Measurements from ENCODE around the gene ANKRD40.

The ANKRD40 gene

DNA sequence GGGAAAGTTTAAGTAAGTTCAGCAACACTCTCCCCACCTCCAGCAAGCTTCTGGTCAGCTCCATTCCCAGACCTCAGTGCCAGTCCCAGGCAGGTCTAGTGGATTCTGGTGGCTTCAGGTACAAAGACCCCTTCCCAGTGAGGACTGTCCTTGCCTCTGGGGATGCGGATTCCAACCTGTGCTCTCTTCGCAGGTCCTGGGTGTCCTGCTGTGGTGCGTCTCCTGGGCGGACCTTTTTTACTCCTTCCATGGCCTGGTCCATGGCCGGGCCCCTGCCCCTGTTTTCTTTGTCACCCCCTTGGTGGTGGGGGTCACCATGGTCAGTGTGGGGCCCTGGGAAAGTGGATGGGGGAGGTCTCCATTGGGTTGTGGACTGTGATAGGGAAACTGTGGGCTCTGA lies 51.2 kb downstream of the ANKRD40 start:
- H3K4me3 ChIP-seq (ENCODE audit: low read depth, low read length): no peak overlapping the region
- H3K4me2 ChIP-seq (ENCODE audit: low read length): no peak overlapping the region
- TF ChIP-seq, protein P1, sequence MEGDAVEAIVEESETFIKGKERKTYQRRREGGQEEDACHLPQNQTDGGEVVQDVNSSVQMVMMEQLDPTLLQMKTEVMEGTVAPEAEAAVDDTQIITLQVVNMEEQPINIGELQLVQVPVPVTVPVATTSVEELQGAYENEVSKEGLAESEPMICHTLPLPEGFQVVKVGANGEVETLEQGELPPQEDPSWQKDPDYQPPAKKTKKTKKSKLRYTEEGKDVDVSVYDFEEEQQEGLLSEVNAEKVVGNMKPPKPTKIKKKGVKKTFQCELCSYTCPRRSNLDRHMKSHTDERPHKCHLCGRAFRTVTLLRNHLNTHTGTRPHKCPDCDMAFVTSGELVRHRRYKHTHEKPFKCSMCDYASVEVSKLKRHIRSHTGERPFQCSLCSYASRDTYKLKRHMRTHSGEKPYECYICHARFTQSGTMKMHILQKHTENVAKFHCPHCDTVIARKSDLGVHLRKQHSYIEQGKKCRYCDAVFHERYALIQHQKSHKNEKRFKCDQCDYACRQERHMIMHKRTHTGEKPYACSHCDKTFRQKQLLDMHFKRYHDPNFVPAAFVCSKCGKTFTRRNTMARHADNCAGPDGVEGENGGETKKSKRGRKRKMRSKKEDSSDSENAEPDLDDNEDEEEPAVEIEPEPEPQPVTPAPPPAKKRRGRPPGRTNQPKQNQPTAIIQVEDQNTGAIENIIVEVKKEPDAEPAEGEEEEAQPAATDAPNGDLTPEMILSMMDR (IDR thresholded peaks at IDR 0.05): no peak
- H2AFZ ChIP-seq: no peak overlapping the region
- no peak overlapping the region for H3K9ac ChIP-seq
- H3K79me2 ChIP-seq: no peaks in the 10 kb centered on the region
- no peaks in the 10 kb centered on the region for H3K9me3 ChIP-seq (ENCODE audit: control insufficient read depth, low read length)
- peaks cover 25% of the 10 kb centered on the region for H3K4me1 ChIP-seq
- no peaks in the 10 kb centered on the region for H3K36me3 ChIP-seq (ENCODE audit: control insufficient read depth, insufficient read depth, low read length)
- no peaks in the 10 kb centered on the region for H3K27me3 ChIP-seq (ENCODE audit: control insufficient read depth, insufficient read depth, low read length)
- no peak overlapping the region for H3K27ac ChIP-seq

GRCh38 chr17:50653738-50654137 lies 54.0 kb downstream of the ANKRD40 start:
- no peaks in the 10 kb centered on the region for H3K27me3 ChIP-seq (ENCODE audit: control insufficient read depth, insufficient read depth, low read length)
- no peaks in the 10 kb centered on the region for H3K79me2 ChIP-seq
- peak overlapping the region; percentile 34 for H2AFZ ChIP-seq
- no peak overlapping the region for H3K4me3 ChIP-seq (ENCODE audit: low read depth, low read length)
- no peak overlapping the region for H3K4me2 ChIP-seq (ENCODE audit: low read length)
- no peaks in the 10 kb centered on the region for H3K4me1 ChIP-seq
- no peak overlapping the region for H3K27ac ChIP-seq
- H3K9me3 ChIP-seq (ENCODE audit: control insufficient read depth, low read length): no peaks in the 10 kb centered on the region
- TF ChIP-seq, protein P1 (IDR thresholded peaks at IDR 0.05): no peak
- H3K9ac ChIP-seq: no peak overlapping the region
- no peaks in the 10 kb centered on the region for H3K36me3 ChIP-seq (ENCODE audit: control insufficient read depth, insufficient read depth, low read length)

DNA sequence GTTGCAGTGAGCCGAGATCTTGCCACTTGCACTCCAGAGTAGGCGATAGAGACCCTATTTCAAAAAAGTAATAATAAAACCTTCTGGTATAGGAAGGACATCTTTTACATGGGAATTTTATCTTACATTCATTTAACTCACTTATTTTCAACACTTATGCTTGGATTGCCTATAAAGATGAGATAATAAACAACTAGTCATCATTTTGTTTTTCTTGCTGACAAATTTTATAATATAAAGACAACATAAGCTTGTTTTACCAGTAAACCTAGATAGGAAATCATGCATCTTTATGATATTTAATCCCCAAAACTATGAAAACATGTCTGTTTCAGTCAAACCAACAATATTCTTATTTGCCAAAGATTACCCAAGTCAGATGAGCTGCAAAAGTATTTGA lies 56.1 kb downstream of the ANKRD40 start:
- Histone ChIP-seq H2AFZ (no peak overlapping the region), H3K4me3 (ENCODE audit: low read depth, low read length) (no peak overlapping the region), H3K36me3 (ENCODE audit: control insufficient read depth, insufficient read depth, low read length) (no peaks in the 10 kb centered on the region), H3K27me3 (ENCODE audit: control insufficient read depth, insufficient read depth, low read length) (no peaks in the 10 kb centered on the region), H3K4me2 (ENCODE audit: low read length) (no peak overlapping the region), H3K9me3 (ENCODE audit: control insufficient read depth, low read length) (no peaks in the 10 kb centered on the region), H3K9ac (no peak overlapping the region), H3K79me2 (no peaks in the 10 kb centered on the region), H3K27ac (no peak overlapping the region), H3K4me1 (no peaks in the 10 kb centered on the region)
- TF ChIP-seq, protein P1 (IDR thresholded peaks at IDR 0.05): no peak

DNA sequence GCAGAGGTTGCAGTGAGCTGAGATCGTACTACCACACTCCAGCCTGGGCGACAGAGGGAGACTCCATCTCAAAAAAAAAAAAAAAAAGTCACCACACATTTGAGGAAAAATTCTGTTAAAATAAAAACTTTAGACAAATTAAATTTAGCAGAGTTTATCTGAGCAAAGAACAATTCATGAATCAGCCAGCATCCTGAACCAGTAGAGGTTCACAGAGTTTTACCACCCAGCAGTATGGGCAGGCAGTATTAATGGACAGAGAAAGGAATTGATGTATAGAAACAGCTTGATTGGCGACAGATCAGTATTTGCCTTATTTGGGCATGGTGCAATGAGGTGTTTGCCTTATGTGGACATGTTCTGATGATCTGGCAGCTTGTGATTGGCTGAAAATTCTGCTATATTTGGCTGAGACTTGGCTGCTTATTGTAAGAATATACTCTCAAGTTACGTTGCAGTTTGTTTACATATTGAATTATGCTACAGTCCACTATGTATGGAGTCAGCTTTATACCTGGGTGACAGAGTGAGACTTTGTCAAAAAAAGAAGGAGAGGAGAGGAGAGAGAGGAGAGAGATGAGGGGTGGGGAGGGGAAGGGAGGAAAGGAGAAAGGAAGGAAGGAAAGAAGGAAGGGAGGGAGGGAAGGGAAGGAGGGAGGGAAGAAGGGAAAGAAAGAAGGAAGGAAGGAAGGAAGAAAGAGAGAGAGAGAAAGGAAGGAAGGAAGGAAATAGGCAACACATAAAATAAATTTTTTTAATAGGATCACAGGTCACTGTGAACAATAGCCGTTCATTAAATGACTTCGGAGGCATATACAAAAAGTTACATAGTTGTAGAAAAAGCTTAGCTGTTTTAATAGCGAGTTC lies 58.4 kb downstream of the ANKRD40 start:
- H3K4me1 ChIP-seq: no peaks in the 10 kb centered on the region
- H3K79me2 ChIP-seq: peaks cover 4% of the 10 kb centered on the region
- no peak overlapping the region for H3K4me3 ChIP-seq (ENCODE audit: low read depth, low read length)
- H3K36me3 ChIP-seq (ENCODE audit: control insufficient read depth, insufficient read depth, low read length): no peaks in the 10 kb centered on the region
- TF ChIP-seq, protein P1 (IDR thresholded peaks at IDR 0.05): no peak
- no peak overlapping the region for H2AFZ ChIP-seq
- no peak overlapping the region for H3K4me2 ChIP-seq (ENCODE audit: low read length)
- H3K9ac ChIP-seq: no peak overlapping the region
- no peaks in the 10 kb centered on the region for H3K9me3 ChIP-seq (ENCODE audit: control insufficient read depth, low read length)
- H3K27ac ChIP-seq: no peak overlapping the region
- no peaks in the 10 kb centered on the region for H3K27me3 ChIP-seq (ENCODE audit: control insufficient read depth, insufficient read depth, low read length)

- Histone ChIP-seq H3K4me1 (no peaks in the 10 kb centered on the region), H3K4me3 (ENCODE audit: low read depth, low read length) (no peak overlapping the region), H3K9ac (no peak overlapping the region), H3K27ac (no peak overlapping the region), H3K79me2 (peaks cover 18% of the 10 kb centered on the region), H3K4me2 (ENCODE audit: low read length) (no peak overlapping the region), H3K36me3 (ENCODE audit: control insufficient read depth, insufficient read depth, low read length) (no peaks in the 10 kb centered on the region), H3K9me3 (ENCODE audit: control insufficient read depth, low read length) (no peaks in the 10 kb centered on the region), H2AFZ (no peak overlapping the region), H3K27me3 (ENCODE audit: control insufficient read depth, insufficient read depth, low read length) (no peaks in the 10 kb centered on the region)
- TF ChIP-seq, protein P1 (IDR thresholded peaks at IDR 0.05): no peak
Measured at GRCh38 chr17:50647187-50647586, 60.5 kb downstream of the ANKRD40 start.

Data from parathyroid adenoma (tissue), 2 donors.